K562 (cell line): ENCODE measurements around the gene RNF145. TPM values are rescaled to one million over a fixed set of nuclear protein-coding genes. Genes with fewer than 3 reads are reported as not detected.

ENCODE experiments used
- JUND ChIP-seq, 2 experiments: IDR thresholded peaks; 2 replicates in 1 of 2; 3 replicates in 1 of 2; pipeline ENCODE4 v1.6.1; 2011; ENCODE audit warnings: borderline replicate concordance in 2 of 2, low read depth in 2 of 2, low read length in 2 of 2, improper control_type of control experiment in 1 of 2, missing biosample characterization in 1 of 2, missing genetic modification characterization in 1 of 2, missing genetic modification reagents in 1 of 2
- MEIS2 ChIP-seq: fragments of 450-650 bp; IDR thresholded peaks from 2 replicates; pipeline ENCODE4 v1.6.1; 2014; ENCODE audit warnings: mild to moderate bottlenecking; ENCODE audit not compliant: partially characterized antibody
- NCOR1 ChIP-seq: fragments of 450-650 bp; IDR thresholded peaks from 2 replicates; pipeline ENCODE4 v1.6.1; 2016; ENCODE audit warnings: mild to moderate bottlenecking, moderate library complexity
- PYGO2 ChIP-seq: fragments of 450-650 bp; IDR thresholded peaks from 2 replicates; pipeline ENCODE4 v1.6.1; 2016; ENCODE audit warnings: mild to moderate bottlenecking, missing genetic modification characterization, moderate library complexity, missing compliant biosample characterization
- RAD21 ChIP-seq, 2 experiments: fragments of 250-450 bp in 1 of 2; fragments of 450-650 bp in 1 of 2; sonication (Bioruptor Pico) in 1 of 2; formaldehyde crosslinking in 1 of 2; IDR thresholded peaks in 1 of 2; conservative IDR thresholded peaks in 1 of 2; 2 replicates each; pipeline versions ENCODE4 v1.4.0 to v1.8.0; 2020 to 2022; ENCODE audit warnings: mild to moderate bottlenecking in 2 of 2, moderate library complexity in 1 of 2
- SAP30 ChIP-seq: fragments of 200-600 bp; sonication (generic); IDR thresholded peaks from 2 replicates; pipeline ENCODE4 v1.6.1; 2012; ENCODE audit warnings: borderline replicate concordance, low read depth, mild to moderate bottlenecking, moderate library complexity, low read length, control low read depth, inconsistent platforms; ENCODE audit not compliant: insufficient read depth, poor library complexity, severe bottlenecking
- TEAD1 ChIP-seq, 2 experiments: fragments of 450-650 bp in 1 of 2; sonication (generic) in 1 of 2; formaldehyde crosslinking; IDR thresholded peaks; 2 replicates each; pipeline versions ENCODE4 v1.4.0 to v1.8.0; 2020 to 2022; ENCODE audit warnings: mild to moderate bottlenecking in 2 of 2, missing genetic modification reagents in 1 of 2
- polyA plus RNA-seq, 8 experiments: library from polyadenylated mRNA; depleted of rRNA in 4 of 8; stranded (reverse) in 5 of 8; unstranded in 3 of 8; fragments of >200 nt; fragmentation: Nextera tagmentation in 2 of 8; fragmentation: Illumina TruSeq in 1 of 8; extraction: Ambion mirVana in 2 of 8; extraction: Trizol in 1 of 8; gene quantifications; 2 replicates each; pipeline versions ENCODE4 v1.2.1 to v1.2.3, GENCODE V29; 2011 to 2014; ENCODE audit warnings: inconsistent platforms in 1 of 8, missing spikeins in 1 of 8
- total RNA-seq, 7 experiments: library from RNA; depleted of rRNA in 6 of 7; stranded (reverse); fragments of >200 nt in 6 of 7; fragmentation: Illumina TruSeq in 2 of 7; extraction: Trizol in 2 of 7; gene quantifications; 2 replicates each; pipeline versions ENCODE4 v1.2.1 to v1.2.3, GENCODE V29; 2011 to 2021; ENCODE audit warnings: low replicate concordance in 1 of 7
- TF ChIP-seq, protein P1 (sequence below): sonication (generic); formaldehyde crosslinking; IDR thresholded peaks from 2 replicates; pipeline ENCODE4 v1.8.1; 2023; ENCODE audit warnings: mild to moderate bottlenecking, missing genetic modification reagents
- TF ChIP-seq, protein P2 (sequence below), 2 experiments: fragments of 250-450 bp in 1 of 2; fragments of 450-650 bp in 1 of 2; sonication (Bioruptor Pico) in 1 of 2; IDR thresholded peaks; 2 replicates each; pipeline versions ENCODE4 v1.6.1 to v1.8.0; 2016 to 2021; ENCODE audit warnings: mild to moderate bottlenecking in 2 of 2, moderate library complexity in 2 of 2, missing compliant biosample characterization in 1 of 2, missing genetic modification characterization in 1 of 2
- TF ChIP-seq, protein P3 (sequence below), 2 experiments: IDR thresholded peaks in 1 of 2; conservative IDR thresholded peaks in 1 of 2; 2 replicates each; pipeline ENCODE4 v1.6.1; 2016; ENCODE audit warnings: low read depth in 2 of 2, mild to moderate bottlenecking in 1 of 2, missing compliant biosample characterization in 1 of 2, missing genetic modification characterization in 1 of 2, moderate library complexity in 1 of 2
- TF ChIP-seq, protein P4 (sequence below): IDR thresholded peaks from 2 replicates; pipeline ENCODE4 v1.6.1; 2016; ENCODE audit warnings: missing genetic modification characterization, missing compliant biosample characterization
- TF ChIP-seq, protein P5 (sequence below): fragments of 450-650 bp; IDR thresholded peaks from 2 replicates; pipeline ENCODE4 v1.6.1; 2016

Gene RNF145
- total and polyA plus RNA-seq, 9 of the 15 experiments (the other 6 are each of a cell fraction or from before 2014, with no cell fraction given) = 13.6 to 40.7 (median 25.4) TPM

DNA sequence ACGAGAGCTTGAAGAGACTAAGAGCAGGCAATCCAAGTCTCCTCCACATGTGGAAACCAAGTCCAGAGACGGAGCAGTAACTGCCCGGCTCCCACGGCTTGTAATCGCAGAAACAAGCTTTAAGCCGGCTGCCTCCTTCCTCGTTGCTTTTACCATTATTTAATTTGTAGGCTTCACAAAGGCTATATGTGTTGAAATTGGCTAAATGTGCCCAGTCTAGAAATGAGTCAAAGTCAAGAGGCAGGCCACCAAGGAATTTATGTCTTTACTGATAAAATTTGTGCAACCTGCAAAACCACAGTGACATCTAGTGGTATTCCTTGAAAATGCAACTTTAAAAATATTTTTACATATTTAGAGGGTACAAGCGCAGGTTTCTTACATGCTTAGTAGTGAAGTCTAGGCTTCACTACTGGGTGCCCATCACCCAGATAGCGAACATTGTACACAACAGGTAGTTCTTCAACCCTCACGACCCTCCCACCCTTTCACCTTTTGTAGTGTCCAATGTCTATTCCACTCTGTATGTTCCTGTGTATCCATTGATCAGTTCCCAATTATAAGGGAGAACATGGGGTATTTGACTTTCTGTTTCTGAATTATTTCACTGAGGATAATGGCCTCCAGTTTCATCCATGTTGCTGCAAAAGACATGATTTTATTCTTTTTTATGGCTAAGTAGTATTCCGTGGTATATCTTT lies 76.2 kb downstream of the RNF145 start (continued):
- TF ChIP-seq, protein P1, sequence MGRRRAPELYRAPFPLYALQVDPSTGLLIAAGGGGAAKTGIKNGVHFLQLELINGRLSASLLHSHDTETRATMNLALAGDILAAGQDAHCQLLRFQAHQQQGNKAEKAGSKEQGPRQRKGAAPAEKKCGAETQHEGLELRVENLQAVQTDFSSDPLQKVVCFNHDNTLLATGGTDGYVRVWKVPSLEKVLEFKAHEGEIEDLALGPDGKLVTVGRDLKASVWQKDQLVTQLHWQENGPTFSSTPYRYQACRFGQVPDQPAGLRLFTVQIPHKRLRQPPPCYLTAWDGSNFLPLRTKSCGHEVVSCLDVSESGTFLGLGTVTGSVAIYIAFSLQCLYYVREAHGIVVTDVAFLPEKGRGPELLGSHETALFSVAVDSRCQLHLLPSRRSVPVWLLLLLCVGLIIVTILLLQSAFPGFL = no peak
- TF ChIP-seq TEAD1 (CRISPR knock-in tag; IDR thresholded peaks at IDR 0.05) (0 out of 4 replicates have a peak, but pooled peaks of 1 of the 2 experiments have one; percentile 61), PYGO2 (tag) (no peak), SAP30 (no peak), RAD21 (CRISPR knock-in tag; conservative IDR thresholded peaks at IDR 0.05 in 1 of 2, IDR thresholded peaks at IDR 0.05 in 1 of 2) (peak; percentile 90 to 94), MEIS2 (peak; percentile 92), NCOR1 (no peak), JUND (IDR thresholded peaks at IDR 0.05; ENCODE audit: borderline replicate concordance, low read depth, low read length) (peak; percentile 13; the same call in 1 of the 2 replicates), JUND (tag; IDR thresholded peaks at IDR 0.05; ENCODE audit: borderline replicate concordance, low read depth, low read length) (no peak)
- TF ChIP-seq, protein P2, sequence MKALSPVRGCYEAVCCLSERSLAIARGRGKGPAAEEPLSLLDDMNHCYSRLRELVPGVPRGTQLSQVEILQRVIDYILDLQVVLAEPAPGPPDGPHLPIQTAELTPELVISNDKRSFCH (CRISPR knock-in tag; IDR thresholded peaks at IDR 0.05) = no peak
- TF ChIP-seq, protein P2 (tag; IDR thresholded peaks at IDR 0.05) = no peak
- TF ChIP-seq, protein P3, sequence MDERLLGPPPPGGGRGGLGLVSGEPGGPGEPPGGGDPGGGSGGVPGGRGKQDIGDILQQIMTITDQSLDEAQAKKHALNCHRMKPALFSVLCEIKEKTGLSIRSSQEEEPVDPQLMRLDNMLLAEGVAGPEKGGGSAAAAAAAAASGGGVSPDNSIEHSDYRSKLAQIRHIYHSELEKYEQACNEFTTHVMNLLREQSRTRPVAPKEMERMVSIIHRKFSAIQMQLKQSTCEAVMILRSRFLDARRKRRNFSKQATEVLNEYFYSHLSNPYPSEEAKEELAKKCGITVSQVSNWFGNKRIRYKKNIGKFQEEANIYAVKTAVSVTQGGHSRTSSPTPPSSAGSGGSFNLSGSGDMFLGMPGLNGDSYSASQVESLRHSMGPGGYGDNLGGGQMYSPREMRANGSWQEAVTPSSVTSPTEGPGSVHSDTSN (CRISPR knock-in tag; IDR thresholded peaks at IDR 0.05; ENCODE audit: low read depth) = no peak
- TF ChIP-seq, protein P3 (tag; conservative IDR thresholded peaks at IDR 0.05; ENCODE audit: low read depth) = peak; percentile 90
- TF ChIP-seq, protein P4, sequence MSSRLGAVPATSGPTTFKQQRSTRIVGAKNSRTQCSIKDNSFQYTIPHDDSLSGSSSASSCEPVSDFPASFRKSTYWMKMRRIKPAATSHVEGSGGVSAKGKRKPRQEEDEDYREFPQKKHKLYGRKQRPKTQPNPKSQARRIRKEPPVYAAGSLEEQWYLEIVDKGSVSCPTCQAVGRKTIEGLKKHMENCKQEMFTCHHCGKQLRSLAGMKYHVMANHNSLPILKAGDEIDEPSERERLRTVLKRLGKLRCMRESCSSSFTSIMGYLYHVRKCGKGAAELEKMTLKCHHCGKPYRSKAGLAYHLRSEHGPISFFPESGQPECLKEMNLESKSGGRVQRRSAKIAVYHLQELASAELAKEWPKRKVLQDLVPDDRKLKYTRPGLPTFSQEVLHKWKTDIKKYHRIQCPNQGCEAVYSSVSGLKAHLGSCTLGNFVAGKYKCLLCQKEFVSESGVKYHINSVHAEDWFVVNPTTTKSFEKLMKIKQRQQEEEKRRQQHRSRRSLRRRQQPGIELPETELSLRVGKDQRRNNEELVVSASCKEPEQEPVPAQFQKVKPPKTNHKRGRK (tag) = no peak
- TF ChIP-seq, protein P5, sequence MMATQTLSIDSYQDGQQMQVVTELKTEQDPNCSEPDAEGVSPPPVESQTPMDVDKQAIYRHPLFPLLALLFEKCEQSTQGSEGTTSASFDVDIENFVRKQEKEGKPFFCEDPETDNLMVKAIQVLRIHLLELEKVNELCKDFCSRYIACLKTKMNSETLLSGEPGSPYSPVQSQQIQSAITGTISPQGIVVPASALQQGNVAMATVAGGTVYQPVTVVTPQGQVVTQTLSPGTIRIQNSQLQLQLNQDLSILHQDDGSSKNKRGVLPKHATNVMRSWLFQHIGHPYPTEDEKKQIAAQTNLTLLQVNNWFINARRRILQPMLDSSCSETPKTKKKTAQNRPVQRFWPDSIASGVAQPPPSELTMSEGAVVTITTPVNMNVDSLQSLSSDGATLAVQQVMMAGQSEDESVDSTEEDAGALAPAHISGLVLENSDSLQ = peak; percentile 63
